Measurements from ENCODE around the gene GLDN.

GLDN gene

DNA sequence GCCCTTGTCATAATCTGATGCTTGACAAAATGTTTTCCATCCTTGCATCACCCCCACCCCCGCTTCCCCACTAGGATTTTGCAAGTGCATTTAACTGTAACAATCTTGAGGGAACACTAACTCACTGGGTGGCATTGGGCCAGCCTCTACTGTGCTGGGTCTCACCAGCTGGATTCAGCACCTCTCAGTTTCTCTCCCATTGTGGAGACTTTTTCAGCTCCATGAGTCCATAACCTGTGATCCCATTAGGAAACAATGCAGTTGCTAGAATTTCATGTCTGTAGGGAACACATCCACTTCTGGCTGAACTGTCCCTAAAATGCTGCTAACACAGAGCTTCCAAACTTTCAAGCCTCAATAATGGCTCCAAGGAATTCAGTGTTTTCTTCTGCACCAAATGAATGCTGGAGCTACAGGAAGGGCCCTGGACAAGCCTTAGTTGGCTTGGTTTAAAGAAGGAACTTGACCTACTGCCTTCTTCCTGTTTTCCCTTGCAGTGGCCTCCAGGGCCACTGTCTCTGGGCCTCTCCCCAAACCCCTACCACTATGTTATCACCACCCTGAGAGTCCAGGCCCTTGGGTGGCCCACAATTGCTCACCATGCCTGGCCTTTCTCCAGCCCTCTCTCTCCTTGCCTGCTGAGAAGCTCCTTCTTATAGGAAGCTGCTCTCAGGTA, 18.7 kb upstream of the GLDN start:
- peak in 1 of 14 donors; percentile 13 for DNase-seq

GRCh38 chr15:51323749-51324148, 17.7 kb upstream of the GLDN start:
- DNase-seq = no peak

DNA sequence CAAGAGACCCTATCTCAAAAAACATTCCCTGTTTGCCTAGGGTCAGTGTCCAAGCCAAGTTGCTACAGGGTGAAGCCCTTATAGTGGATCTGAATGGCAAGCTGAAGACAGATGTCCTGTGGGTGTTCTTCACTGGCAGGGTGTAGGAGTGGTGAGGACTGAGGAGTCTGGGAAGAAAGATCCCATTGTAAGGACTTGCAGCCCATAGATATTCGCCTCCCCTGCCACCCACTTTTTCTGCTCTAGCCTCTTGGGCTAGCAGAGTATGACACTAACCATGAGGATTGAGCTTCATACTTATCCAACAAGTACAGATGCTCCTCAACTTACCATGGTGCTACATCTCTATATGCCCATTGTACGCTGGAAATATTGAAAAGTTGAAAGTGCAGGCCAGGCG, 16.3 kb upstream of the GLDN start:
- no peak for DNase-seq

DNA sequence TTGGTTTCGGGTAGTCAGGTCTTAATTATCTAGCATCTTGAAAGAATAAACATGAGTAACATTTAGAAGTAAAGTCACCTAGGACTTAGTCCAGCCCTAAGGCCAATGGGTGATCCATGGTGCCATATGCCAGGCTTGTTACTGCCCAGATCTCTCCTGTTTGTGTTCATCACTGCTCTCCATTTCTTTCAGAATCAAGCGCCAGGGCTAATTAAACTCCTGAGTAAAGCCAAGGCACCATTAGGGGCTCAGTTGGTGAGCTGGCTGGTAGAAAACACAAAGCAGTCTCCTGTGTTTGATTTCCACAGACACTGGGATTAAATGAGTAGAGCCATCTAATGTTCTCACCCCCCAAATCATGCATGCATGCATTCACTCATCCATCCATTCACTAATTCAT, 14.4 kb upstream of the GLDN start:
- DNase-seq = peak in 1 of 14 donors; percentile 68

DNA sequence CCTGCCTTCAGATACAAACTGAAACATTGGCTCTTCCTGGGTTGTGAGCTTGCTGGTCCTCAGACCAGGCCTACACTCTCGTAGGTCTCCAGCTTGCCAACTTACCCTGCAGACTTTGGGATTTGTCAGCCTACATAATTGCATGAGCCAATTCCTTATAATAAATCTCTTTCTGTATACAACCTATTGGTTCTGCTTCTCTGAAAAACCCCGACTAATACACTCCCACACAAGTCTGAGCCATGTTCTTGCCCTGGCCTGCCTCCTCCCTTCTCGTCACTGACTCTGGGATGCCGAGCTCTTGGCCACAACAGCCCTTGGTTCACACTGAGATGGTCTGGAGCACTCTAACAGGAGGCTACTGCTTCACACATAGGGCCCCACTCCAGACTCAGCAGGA, 12.5 kb upstream of the GLDN start:
- no peak for DNase-seq

- no peak for DNase-seq
Measured at GRCh38 chr15:51331141-51331540, 10.3 kb upstream of the GLDN start.

DNA sequence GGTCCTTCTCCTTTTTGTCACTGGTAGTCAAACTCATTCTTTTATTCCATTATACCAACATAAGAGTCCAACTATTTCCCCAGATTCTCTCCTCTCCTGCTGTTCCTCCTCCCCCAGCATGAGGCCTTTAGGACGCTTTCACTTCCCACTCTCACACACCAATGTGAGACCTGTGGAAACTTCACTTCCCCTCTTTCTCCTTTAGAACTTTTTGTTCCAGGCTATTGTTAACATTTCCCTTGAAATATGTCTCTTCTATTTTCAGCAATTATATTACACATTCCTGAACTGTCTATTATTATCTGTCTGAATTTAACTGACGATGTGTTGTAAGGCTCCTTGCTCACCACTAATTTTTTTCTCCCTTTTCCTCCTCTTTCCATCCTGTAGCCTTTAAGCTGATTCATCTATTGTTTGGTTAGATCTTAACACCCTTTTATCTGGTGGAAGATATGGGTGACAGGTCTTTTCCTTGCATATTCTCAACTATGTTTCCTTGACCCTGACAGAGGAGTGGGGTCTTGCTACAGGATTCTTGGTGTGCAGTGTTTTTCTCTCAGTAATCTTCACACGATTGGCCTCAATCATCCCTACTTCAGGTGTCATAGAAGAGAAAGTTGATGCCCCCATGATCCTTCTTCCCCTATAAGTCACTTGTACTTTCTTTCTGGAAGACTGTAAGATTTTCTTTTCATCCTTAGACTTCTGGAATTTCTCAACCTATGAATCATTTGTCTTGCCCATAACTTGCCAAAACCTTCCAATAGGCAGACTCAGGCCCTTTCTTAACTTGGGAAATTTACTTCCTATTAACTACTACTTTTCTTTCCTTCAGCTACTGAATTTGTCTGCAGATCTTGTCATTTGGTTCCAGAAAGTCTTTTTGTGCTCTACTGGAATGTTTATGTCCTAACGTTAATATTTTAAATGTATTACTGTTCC, 9.0 kb upstream of the GLDN start:
- DNase-seq = no peak

GRCh38 chr15:51333571-51333970, 7.9 kb upstream of the GLDN start:
- DNase-seq = peak in 1 of 14 donors; percentile 61

- peak in 1 of 14 donors; percentile 51 for DNase-seq
Measured at GRCh38 chr15:51334011-51334451, 7.4 kb upstream of the GLDN start.

DNA sequence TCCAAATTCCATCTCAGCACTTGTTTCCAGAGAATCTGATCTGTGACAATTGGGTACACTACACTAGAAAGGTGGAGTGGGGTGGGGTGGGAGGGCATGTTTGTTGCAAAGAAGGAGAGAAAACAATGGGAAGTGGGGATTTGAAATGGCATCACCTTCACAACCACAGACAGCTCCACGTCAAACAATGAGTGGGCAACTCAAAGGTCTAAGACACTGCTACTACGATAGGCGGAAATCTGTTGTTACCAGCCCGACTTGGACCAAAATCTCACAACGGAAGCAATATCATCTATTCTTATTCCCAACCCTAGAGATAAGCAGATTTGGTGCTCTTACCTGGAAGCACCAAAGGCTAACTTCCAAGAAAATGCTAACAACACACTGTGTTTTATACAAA, 6.4 kb upstream of the GLDN start:
- no peak for DNase-seq

DNA sequence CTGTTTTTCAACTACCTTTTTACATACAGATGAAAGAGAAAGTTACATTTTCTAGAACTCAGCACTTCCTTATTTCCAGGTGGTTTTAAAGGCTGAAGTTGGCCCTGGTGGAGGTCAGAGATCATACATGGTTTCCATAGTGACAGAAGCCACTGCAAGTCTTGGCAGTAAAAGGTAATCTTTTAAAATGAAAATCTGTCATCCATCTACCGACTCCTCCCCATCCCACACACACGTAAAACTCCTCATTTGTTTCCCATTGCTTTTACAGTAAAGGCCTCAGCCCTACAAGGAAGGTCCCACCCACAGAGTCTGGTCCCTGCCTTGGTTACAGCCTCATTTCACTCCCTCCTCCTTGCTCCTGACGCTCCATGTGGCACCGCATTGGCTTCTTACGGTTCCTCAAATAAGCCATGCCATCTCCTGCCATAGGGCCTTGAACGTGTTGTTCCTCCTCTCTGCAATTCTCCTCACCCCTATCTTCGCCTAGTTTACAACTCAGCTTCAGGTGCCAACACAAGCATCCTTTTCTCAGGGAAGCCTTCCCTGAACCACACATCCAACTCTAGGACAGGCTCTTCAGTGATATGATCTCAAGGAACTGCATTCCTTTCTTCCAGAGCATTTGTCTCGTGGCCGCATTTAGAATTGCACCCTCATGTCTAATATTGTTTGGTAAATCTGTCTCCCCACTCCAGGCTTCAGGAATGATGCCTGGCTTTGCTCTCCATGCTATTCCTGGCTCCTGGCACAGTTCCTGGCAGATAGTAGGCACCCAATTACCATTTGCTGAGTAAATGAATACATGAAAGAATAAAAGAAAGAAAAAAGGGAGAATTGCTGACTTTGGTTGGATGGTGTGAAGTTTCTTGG, 5.7 kb upstream of the GLDN start:
- DNase-seq = no peak

GRCh38 chr15:51338496-51338895, 3.0 kb upstream of the GLDN start, which contains the start of gene CYP19A1:
CYP19A1 (minus strand) TSS chr15:51338596; CDS start chr15:51242912, 95,684 bp downstream.
- no peak for DNase-seq

- peak in 9 of 14 donors; percentile 32 to 71 (median 50) for DNase-seq
Measured at GRCh38 chr15:51342227-51342999, 958 bp downstream of the GLDN start.

DNA sequence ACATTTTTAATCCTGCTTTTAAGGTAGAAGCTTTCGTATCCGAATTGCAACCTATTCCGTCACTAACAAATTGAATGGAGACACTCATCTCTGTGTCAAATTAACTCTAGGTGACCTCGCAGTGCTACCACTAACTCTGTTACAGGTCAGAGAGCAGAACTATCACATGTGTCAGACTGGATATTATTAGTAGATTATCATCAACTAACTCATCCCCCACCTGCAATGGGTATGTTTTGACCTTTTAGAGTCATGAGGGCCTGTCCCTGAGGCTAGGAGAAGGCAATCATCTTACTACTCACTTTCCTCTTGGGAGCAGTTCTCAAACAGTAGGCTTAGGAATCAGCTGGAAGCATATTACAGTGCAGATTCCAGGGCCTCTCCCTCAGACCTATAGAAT, 2.0 kb downstream of the GLDN start:
- no peak for DNase-seq

DNA sequence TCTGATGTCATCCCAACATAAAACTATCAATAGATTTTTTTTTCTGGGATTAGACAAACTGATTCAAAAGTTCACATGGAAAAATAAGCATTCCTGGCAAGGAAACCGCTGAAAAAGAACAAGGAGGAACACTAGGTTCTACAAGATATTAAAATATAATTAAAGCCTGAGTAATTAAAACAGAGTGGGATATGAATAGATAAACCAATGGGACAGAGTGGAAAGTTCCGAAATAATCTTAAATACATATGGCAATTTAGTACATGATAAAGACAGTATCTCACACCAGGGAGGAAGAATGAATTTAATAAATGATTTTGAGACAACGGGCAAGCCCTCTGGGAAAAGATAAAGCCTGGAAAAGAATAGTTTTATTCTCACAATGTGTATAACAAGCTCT, 4.7 kb downstream of the GLDN start:
- no peak for DNase-seq

DNA sequence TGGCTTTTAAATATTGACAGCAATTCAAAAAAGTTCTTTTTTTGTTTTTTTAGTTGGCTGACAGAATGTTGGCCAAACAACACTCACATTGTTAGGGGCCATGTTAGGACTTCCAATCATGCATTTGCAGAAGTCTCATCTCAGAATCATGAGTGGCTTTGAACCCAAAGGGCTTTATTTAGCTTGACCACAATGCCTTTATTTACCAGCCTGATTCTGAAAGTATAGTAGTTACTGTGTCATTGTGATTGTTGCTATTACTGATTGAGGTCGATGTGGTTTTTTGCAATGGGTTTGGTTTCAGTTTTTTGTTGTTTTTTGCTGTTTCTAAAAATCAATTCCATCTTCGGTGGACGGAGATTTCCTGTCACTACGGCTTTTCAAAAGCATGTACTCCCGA, 7.2 kb downstream of the GLDN start:
- DNase-seq = peak in 1 of 14 donors; percentile 29

DNA sequence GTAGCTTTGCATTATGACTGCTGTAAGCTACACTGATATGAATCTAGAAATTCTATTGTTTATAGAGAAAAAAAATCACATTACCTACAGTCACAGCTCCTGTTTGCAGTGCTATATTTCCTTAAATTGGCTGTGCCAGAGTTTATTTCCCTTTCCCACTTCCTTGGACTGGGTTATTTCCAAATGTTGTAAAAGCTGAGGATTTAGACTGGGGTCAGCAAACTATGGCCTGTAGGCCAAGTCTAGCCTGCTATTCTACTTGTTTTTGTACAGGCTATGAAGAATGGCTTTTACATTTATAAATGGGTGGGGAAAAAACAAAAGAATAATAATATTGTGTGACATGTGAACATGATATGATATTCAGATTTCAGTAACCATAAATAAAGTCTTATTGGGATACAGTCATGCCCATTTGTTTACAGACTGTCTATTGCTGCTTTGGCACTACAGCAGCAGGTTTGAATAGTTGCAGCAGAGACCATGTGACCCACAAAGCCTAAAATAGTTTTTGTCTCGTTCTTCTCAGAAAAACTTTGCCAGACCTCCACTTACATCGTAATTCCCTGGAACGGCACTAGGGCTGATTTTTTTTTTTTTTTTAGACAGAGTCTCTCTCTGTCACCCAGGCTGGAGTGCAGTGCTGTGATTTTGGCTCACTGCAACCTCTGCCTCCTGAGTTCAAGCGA, 7.8 kb downstream of the GLDN start:
- DNase-seq = no peak

DNA sequence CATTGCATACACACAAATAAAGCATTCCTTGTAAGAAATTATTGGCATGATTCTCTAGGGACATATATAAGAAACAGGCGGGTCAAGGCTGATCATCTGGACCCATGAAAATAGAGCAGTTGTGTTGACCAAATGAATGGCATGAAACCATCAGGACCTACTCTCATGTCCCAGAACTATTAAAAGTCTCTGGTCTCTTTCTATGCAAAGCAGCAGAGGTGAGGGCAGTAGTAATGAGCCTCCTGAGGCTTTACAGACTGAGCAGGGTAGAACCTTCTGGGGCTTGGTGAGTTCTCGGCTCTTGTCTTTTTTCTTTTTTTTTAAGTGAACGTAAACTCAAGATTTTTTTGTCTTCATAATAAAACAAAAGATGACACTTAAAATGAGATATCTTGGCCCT, 9.3 kb downstream of the GLDN start:
- no peak for DNase-seq

- no peak for DNase-seq
Measured at GRCh38 chr15:51353976-51354375, 12.5 kb downstream of the GLDN start.

DNA sequence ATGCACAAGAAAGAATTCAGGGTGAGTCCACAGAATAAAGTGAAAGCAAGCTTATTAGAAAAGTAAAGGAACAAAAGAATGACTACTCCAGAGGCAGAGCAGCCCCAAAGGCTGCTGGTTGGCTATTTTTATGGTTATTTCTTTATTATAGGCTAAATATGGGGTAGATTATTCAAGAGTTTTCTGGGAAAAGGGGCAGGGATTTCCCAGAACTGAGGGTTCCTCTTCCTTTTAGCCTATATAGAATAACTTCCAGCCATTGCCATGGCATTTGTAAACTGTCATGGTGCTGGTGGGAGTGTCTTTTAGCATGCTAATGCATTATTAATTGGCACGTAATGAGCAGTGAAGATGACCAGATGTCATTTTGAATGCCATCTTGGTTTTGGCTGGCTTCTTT, 13.6 kb downstream of the GLDN start:
- no peak for DNase-seq

DNA sequence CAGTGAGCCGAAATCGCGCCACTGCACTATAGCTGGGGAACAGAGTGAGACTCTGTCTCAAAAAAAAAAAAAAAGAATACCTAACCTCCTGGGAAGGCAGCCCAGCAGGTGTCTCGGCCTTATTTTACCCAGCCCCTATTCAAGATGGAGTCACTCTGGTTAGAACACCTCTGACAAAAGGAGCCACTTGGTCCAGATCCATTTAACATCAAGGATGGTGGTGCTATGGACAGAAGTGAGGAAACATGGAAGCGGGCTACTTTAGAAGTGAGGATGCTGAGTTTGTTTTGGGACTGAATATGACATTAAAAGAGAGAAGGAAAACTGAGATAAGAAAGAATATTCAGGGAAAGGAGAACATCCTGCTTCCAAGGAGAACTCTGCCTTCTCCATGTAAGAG, 14.7 kb downstream of the GLDN start:
- DNase-seq = no peak

All from C1 segment of cervical spinal cord (tissue), 14 donors.